ENCODE results near the gene GARS1.

DNA sequence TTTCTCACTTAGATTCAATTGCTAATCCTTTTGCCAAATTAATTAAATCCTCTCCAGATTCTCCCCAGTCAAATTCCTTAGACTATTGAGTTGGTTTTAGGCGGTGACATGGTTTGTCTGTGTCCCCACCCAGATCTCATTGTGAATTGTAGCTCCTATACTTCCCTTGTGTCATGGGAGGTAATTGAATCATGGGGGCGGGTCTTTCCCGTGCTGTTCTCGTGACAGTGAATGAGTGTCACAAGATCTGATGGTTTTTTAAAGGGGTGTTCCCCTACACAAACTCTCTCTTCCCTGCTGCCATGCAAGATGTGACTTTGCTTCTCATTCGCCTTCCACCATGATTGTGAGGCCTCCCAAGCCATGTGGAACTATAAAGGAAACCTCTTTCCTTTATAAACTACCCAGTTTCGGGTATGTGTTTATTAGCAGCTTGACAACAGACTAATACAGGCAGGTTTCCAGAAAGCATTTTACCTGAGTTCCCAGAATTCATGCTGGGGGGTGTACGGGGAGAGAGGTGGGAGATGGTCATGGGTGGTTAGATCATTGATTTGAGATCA, 44.7 kb upstream of the GARS1 start:
- TF ChIP-seq POLR2AphosphoS5 (IDR thresholded peaks at IDR 0.05): no peak
- no peak for TF ChIP-seq POLR2A (IDR thresholded peaks at IDR 0.05; ENCODE audit: low read depth)
- TF ChIP-seq, protein P1, sequence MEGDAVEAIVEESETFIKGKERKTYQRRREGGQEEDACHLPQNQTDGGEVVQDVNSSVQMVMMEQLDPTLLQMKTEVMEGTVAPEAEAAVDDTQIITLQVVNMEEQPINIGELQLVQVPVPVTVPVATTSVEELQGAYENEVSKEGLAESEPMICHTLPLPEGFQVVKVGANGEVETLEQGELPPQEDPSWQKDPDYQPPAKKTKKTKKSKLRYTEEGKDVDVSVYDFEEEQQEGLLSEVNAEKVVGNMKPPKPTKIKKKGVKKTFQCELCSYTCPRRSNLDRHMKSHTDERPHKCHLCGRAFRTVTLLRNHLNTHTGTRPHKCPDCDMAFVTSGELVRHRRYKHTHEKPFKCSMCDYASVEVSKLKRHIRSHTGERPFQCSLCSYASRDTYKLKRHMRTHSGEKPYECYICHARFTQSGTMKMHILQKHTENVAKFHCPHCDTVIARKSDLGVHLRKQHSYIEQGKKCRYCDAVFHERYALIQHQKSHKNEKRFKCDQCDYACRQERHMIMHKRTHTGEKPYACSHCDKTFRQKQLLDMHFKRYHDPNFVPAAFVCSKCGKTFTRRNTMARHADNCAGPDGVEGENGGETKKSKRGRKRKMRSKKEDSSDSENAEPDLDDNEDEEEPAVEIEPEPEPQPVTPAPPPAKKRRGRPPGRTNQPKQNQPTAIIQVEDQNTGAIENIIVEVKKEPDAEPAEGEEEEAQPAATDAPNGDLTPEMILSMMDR (IDR thresholded peaks at IDR 0.05): no peak
- no peak for TF ChIP-seq EP300 (IDR thresholded peaks at IDR 0.05)

Data from esophagus muscularis mucosa (tissue), 4 donors.